HG02970 (cell line): ENCODE measurements around the gene ZNF667.

ENCODE experiments used
- ATAC-seq: cut with Tn5 transposase; IDR thresholded peaks from one replicate; pipeline ENCODE4 v1.9.1; 2021; ENCODE audit warnings: mild to moderate bottlenecking, moderate library complexity, moderate number of reproducible peaks; ENCODE audit not compliant: unreplicated experiment, low FRiP score

ZNF667 gene

DNA sequence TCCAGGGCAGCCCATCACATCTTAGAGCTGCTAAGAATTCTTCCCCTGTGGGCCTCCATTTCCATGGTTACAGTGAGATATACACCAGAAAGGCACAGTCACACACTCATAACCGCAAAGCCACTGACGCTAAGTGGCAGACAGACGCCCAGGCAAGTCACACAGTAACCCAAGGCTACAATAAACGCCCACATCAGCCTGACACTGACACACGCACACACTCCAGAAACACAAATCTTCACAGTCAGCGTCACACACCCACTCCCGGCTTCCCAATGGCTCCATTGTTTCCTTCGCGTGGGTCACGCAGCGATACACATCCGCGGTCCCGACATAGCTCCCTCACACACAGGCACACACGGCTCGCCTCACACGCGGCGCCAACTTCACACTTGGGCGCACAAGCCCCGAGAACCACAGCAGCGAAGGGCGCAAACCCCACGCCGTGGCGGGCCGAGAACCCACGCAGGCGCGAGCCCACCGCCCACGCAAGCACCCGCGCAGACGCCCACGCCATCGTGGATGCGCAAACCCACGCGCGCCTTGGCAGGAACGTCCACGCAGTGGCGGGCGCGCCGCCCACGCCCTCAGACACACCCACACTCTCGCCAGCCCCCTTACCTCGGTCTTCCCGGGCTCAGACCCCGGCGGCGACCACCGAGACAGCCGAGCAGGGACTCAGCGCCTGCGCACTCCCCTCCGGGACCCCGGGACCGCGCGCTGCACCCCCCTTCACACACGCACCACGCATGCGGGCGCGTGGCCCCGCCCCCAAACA, at the start of gene ZNF667:
Gene ZNF667 (minus strand): TSS at position 695 of the 778 bp plus-strand sequence. CDS start 14,975 bp downstream, outside the sequence.
- no peak for ATAC-seq

DNA sequence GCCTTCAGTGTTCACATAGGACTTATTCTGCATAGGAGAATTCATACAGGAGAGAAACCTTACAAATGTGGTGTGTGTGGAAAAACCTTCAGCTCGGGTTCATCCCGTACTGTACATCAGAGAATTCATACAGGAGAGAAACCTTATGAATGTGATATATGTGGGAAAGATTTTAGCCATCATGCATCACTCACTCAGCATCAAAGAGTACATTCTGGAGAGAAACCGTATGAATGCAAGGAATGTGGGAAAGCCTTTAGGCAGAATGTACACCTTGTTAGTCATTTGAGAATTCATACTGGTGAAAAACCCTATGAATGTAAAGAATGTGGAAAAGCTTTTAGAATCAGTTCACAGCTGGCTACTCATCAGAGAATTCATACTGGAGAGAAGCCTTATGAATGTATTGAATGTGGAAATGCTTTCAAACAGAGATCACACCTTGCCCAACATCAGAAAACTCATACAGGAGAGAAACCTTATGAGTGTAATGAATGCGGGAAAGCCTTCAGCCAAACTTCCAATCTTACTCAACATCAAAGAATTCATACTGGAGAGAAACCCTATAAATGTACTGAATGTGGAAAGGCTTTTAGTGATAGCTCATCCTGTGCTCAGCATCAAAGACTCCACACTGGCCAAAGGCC, 48.2 kb upstream of the ZNF667 start:
- ATAC-seq, result no peak

DNA sequence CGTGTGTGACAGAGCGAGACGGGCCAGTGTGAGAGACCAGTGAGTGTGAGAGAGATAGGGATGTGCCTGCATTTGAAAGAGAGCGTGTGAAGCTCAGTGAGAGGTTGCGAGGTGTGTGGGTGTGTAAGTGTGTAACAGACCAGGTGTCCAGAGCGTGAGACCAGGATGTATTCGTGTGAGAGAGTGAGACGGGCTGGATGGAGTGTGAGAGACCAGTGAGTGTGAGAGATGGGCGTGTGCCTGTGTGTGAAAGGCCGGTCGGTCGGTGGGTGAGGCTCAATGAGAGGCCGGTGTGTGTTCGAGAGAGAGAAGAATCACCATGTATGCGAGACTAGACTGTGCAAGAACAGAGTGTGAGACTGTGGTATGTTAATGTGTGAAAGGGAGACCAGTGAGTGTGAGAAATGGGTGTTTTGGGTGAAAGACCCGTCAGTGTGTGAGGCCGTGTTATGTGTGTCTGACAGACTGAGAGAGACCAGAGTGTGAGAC, 31.2 kb upstream of the ZNF667 start:
- ATAC-seq, result no peak

DNA sequence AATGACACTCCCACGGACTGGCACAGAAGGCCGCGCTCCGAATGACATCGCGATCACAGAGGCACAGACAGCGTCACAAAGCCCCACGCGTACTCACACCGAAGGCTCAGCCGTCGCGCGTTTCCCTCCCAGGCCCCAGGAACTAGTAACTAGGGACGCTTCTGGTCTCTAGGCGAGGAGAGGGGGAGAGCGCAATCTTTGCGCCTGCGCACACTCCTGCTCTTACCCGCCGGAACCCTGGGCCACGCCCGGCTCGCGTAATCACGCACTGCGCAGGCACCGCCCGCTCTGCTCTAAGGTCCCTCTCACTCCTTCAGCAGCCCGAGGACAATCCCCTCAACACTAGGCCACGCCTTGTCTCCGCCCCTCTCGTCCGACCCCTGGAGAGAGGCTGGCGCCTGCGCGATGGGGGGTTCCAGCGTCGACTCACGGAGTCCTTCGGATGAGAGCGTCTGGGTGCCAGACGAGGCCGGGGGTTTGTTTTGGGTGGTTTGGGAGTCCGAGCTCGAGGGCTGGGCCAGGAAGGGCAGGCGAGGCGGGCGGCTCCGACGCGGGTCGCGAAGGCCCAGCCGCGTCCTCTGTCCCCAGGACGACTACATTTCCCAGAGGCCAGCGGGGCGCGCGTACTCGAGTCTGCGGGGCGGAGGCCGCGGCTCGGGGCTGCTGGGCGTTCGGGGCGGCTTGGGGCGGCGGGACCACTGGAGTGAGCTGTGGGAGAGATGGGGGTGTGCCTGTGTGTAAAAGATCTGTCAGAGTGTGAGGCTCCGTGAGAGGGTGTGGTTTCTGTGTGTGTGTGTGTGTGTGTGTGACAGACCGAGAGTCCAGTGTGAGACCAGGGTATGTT, 30.5 kb upstream of the ZNF667 start, which contains the start of gene ZNF471:
Gene ZNF471 (plus strand): TSS at position 410 of the 844 bp plus-strand sequence. CDS start 3,717 bp downstream, outside the sequence.
- ATAC-seq, result no peak

DNA sequence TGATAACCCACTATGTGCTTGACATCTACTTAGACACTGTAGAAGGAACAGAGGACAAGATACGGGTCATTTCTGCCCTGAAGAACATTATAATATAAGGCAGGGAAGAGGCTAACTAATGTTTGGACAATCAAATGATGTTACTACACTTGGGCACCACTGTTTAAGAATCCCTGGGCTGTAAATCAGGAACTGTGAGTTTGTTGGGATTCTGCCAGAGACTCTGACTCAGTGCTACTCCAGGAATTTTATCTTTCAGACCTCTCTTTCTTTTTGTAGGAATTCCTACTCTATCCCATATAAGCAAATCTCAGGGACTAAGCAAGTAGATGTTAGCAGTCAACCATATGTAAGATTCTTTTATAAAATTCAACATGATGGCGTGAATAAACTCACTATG, 27.4 kb upstream of the ZNF667 start:
- ATAC-seq, result no peak

DNA sequence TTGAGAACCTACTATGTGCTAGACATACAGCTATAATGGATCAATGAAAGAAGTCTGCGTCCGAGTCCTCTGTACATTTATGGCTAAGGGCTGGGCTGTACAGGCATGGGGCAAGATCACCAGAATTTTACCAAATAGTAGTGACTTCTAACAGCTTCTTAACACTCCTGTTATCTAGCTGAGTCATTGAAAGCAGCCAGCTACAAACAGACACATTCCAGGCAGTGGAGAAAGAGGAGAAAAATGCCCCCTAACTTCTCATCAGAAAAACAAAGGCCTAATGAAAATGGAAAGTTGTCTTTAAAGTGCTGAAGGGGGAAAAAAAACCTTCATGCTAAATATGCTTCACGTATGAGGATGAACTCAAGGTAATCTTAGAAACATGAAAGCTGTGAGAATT, 14.3 kb upstream of the ZNF667 start:
- no peak for ATAC-seq

DNA sequence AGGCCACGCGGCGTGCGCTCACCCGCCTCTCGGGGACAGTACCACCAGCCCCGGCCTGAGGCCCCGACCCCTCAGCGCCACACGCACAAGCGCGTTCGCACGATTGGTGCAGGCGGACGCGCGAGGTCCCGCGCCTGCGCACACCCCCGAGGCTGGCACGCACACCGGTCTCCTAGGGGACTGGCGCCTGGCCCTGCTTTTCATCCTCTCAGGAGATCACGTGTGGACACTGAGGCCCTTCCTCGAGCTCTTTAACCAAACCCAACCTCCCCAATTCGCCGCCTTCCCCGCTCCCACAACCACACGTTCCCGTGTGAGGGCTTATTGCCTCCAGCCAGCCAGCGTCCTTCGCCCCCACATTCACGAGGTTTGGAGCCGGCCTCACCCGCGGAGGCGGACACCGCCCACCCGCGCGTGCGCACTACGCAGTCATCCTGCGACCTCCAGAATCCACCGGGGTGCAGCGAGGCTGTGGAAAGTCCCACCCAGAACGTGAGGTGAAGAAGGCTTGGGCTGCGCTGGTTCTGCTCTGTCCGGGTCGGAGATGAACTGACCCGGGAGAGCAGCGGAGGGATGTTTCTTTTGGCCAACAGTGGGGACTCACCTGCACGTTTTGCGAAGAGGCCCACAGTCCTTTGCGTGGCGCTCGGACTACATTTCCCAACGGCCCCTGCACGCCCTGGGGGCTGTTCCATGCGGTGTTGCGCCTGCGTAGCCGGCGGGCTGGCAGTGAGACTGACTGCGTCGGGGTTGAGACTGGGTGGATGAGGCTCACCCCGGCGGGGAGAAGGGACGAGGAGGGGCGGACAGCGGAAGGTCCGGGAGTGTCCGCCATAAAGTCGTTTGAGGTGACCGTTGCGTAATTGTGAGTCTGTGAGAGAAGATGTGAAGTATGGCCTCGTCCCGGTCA, 539 bp upstream of the ZNF667 start:
- no peak for ATAC-seq

DNA sequence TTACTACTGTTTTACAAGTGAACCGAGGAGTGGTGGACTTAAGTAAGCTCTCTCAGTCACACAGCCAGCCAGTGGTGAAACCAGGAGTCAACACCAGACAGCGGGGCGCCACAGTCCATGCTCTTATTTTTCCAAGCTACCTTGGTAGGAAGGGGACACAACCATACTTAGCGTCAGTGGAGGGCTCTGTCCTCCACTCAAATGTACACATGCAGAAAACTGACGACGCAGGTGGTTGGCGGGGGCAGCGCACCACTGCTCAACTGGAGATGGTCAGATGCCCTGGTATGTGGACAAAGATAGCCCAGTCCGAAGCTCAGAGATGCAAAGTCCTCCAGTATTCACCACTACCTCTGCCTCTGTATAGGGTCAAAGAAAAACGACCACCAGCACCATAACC, 1.1 kb downstream of the ZNF667 start:
- ATAC-seq, result no peak

DNA sequence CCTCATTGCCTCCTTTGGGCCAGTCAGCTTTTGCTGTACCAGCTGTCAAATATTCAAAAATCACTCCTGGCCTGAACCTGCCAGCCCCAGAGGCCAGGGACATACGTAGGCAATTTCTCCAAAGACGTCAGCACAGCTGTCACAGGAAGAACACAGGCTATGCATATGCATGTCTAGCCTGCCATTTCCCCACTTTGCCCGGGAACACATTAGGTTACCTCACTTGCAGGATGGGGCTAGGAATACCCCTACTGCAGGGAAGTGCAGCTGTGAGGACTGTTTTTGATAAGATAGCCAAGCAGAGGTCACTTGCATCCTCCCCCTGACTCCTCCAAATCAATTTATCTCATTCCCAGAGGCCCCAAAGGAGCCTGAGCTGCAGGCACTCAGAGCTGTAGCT, 2.8 kb downstream of the ZNF667 start:
- ATAC-seq, result no peak

DNA sequence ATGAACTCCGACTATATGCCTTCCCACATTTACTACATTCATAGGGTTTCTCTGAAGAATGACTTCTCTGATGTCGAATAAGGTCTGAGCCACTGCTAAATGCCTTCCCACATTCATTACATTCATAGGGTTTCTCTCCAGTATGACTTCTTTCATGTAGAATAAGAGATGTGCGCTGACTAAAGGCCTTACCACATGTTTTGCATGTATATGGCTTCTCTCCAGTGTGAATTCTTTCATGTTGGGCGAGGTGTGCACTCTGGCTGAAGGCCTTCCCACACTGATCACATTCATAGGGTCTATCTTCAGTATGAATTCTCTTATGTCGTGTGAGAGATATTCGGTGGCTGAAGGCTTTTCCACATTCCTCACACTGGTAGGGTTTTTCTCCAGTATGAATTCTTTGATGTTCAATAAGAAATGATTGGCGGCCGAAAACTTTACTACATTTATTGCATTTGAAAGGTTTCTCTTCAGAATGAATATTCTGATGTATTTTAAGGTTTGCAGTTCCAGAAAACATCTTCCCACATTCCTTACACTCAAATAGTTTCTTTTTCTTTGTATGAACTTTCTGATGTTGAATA, 35.8 kb downstream of the ZNF667 start:
- ATAC-seq, result no peak

DNA sequence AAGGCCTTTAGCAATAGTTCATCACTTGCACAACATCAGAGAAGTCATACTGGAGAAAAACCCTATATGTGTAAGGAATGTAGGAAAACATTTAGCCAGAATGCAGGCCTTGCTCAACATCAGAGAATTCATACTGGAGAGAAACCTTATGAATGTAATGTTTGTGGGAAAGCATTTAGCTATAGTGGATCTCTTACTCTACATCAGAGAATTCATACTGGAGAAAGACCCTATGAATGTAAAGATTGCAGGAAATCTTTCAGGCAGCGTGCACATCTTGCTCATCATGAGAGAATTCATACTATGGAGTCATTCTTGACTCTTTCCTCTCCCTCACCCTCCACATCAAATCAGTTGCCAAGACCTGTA, 53.2 kb downstream of the ZNF667 start:
- no peak for ATAC-seq

DNA sequence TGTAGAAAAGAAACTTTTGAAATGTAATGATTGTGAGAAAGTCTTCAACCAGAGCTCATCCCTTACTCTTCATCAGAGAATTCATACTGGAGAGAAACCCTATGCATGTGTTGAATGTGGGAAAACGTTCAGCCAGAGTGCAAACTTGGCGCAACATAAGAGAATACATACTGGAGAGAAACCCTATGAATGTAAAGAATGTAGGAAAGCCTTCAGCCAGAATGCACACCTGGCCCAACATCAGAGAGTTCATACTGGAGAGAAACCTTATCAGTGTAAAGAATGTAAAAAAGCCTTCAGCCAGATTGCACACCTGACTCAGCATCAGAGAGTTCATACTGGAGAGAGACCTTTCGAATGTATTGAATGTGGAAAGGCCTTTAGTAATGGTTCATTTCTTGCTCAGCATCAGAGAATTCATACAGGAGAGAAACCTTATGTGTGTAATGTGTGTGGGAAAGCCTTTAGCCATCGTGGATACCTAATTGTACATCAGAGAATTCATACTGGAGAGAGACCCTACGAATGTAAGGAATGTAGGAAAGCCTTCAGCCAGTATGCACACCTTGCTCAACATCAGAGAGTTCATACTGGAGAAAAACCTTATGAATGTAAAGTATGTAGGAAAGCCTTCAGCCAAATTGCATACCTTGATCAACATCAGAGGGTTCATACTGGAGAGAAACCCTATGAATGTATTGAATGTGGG, 53.7 kb downstream of the ZNF667 start:
- no peak for ATAC-seq

DNA sequence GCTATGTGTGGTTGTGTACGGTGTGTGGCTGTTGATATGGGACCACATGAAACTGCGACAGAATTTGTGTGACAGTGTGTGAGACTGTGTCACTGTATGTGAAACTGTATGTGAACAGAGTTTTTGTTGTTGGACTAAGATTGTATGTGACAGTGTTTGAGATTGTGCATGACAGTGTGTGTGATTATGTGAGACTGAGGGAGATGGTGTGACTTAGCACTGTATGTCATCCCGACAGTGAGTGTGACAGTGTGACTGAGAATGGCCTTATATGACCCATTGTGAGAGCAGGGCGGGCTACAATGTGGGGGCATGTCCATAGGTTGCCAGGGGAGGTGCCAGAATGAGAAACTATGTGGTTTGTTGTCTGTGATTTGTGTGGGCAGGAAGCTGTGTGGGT, 72.1 kb downstream of the ZNF667 start:
- ATAC-seq, result no peak

DNA sequence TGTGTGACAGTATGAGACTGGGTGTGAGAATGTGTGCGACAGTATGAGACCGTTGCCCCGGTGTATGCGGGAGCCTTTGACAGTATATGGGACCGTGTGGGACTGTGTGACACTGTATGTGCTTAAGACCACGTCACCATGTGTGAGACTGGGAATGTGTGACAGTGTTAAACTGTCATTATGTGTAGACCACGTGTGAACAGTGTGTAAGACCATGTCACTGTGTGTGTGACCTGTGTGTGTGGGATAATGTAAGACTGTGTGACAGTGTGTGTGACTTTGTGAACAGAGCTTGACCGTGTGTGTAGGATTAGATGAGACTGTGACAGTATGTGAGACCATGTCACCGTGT, 72.5 kb downstream of the ZNF667 start:
- ATAC-seq, result no peak

DNA sequence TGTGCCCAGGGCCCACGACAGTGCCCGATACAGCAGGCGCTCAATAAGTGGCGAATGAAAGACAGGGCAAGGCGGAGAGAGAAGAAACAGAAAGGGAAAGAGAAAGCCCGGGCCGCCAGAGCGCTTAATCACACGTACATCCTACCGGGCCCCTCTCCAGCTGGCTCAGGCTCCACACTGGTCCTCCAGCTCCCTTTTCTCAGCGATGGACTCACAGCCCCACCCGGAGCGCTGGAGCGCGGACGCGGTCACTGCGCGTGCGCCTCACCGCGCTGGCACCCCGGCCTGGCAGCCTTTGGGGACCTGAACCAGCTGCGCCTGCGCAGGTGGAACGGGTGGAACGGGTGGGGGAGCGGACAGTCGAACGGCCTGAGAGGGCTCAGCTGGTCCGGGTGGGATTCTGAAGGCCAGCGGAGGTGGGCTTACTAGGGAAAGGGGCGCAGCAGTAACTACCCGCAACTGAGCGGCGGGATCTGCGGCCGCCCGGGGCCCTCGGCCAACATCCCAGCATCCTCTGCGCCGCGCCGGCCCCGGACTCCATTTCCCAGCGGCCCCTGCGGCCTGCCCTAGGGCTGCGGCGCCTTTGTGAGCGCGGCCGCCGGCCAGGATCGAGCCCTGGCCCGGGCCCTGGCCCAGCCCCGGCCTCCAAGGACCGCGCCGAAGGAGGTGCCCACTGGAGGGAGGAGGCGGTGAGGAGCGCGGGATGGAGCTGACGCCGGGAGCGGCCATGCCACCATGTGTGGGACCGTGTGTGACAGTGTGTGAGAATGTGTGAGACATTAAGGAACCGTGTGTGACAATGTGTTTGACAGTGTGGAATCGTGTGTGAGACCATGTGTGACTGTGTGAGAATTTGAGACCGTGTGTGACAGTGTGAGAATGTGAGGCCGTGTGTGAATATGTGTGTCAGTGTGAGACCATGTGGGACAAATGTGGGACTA, 73.1 kb downstream of the ZNF667 start, which contains the start of gene ZNF583:
Gene ZNF583 (plus strand): TSS at position 569 of the 941 bp plus-strand sequence. CDS start 2,783 bp downstream, outside the sequence.
- ATAC-seq, result peak; percentile 80

DNA sequence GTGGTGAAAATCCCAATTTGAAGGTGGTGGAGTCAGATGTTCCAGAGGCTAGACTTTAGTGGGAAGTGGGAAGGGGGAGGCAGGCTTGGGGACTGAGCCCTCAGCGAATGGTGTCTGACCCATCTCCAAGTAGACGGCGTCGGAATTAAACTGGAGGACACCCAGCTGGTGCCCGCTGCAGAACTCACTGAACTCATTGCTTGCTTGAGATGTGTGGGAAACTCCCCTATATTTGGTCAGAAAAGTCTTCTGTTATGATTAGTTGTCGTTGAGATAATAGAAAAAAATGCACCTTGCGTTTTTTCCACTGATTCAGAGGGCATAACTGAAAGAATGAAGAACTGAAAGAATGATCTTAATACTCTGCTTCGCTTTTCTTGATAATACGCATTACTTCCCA, 73.9 kb downstream of the ZNF667 start:
- ATAC-seq, result no peak

DNA sequence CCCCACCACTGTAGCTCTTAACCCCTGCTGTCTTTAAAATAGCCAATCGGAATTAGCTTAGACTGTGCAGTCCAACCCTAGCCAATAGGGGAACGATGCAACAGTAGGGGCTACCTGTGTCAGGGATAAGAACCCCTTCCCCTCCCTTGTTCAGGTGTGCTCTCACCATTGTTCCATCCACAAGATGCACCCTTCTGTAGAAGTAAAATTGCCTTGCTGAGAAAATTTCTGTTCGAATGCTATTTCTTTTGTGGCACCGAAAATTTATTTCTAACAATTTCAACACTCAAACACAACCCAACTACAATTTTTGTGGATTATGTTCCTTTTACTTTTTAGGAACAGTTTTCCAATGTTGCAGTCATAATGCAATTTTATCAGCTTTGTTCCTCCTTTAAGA, 76.7 kb downstream of the ZNF667 start:
- no peak for ATAC-seq

DNA sequence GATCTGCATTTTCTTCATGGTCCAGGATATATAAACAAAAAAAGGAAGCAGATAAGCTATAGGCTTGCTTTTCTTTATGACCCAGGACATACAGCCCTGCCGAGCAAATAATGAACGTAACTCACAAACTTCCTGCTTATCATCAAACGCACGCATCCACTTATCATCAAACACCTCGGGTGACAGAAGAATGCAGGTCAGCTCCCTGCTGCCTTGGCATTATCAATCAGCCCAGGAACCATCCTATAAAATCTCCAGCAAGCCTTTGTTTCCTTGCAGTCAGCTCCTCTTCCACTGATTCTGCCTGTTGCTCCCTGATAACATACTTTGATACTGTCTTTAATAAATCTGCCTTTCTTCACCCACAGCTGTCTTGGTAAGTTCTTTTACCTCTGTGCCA, 78.3 kb downstream of the ZNF667 start:
- ATAC-seq, result no peak
